Neural cell (in vitro differentiated cells): ENCODE measurements around the gene TXNDC17. TPM values are rescaled to one million over a fixed set of nuclear protein-coding genes. Genes with fewer than 3 reads are reported as not detected.

Source experiments
- H2AFZ ChIP-seq: fragments of 200-600, 300-800 bp; sonication (generic), shearing (Covaris generic); 2 replicates; pipeline ENCODE4 v1.6.0; 2014; ENCODE audit warnings: low read depth, mild to moderate bottlenecking, antibody characterized with exemption, low read length, moderate library complexity
- H3F3A ChIP-seq: fragments of 200-600 bp; shearing (Covaris generic); 2 replicates; pipeline ENCODE4 v1.6.1; 2016; ENCODE audit warnings: mild to moderate bottlenecking, moderate library complexity, mixed read lengths, antibody characterized with exemption, low read length; ENCODE audit not compliant: insufficient read depth, poor library complexity, severe bottlenecking
- H3K27ac ChIP-seq: fragments of 200-600, 300-800 bp; sonication (generic), shearing (Covaris generic); 2 replicates; pipeline ENCODE4 v1.5.1; 2014; ENCODE audit warnings: mild to moderate bottlenecking, low read length, moderate library complexity
- H3K27me3 ChIP-seq: fragments of 300-800, 200-600 bp; sonication (generic), shearing (Covaris generic); 2 replicates; pipeline ENCODE4 v1.6.0; 2014; ENCODE audit warnings: mild to moderate bottlenecking, low read depth, low read length, moderate library complexity; ENCODE audit not compliant: insufficient read depth
- H3K36me3 ChIP-seq: fragments of 300-800, 200-600 bp; sonication (generic), shearing (Covaris generic); 2 replicates; pipeline ENCODE4 v1.5.1; 2014; ENCODE audit warnings: mild to moderate bottlenecking, antibody characterized with exemption, low read length, moderate library complexity; ENCODE audit not compliant: insufficient read depth
- H3K4me2 ChIP-seq: fragments of 300-800, 200-600 bp; sonication (generic), shearing (Covaris generic); 2 replicates; pipeline ENCODE4 v1.6.0; 2014; ENCODE audit warnings: mild to moderate bottlenecking, low read length
- H3K4me3 ChIP-seq: fragments of 300-800, 200-600 bp; sonication (generic), shearing (Covaris generic); 2 replicates; pipeline ENCODE4 v1.5.1; 2014; ENCODE audit warnings: mild to moderate bottlenecking, low read length, moderate library complexity
- H3K79me2 ChIP-seq: fragments of 200-600 bp; shearing (Covaris generic); replicated peaks from 2 replicates; pipeline ENCODE4 v1.6.0; 2014; ENCODE audit warnings: mild to moderate bottlenecking, low read length, moderate library complexity; ENCODE audit not compliant: insufficient read depth
- H3K9ac ChIP-seq: fragments of 300-800, 200-600 bp; sonication (generic), shearing (Covaris generic); 2 replicates; pipeline ENCODE4 v1.6.1; 2016; ENCODE audit warnings: mild to moderate bottlenecking, low read length, mixed read lengths
- H3K9me2 ChIP-seq: fragments of 200-600 bp; shearing (Covaris generic); 2 replicates; pipeline ENCODE4 v1.6.1; 2016; ENCODE audit warnings: mild to moderate bottlenecking, low read length, mixed read lengths; ENCODE audit not compliant: insufficient read depth
- H3K9me3 ChIP-seq: fragments of 200-600, 300-800 bp; sonication (generic), shearing (Covaris generic); 2 replicates; pipeline ENCODE4 v1.6.1; 2016; ENCODE audit warnings: mild to moderate bottlenecking, mixed run types, low read length, moderate library complexity, mixed read lengths
- H4K20me1 ChIP-seq: fragments of 200-600 bp; shearing (Covaris generic); 2 replicates; pipeline ENCODE4 v1.6.1; 2016; ENCODE audit warnings: mild to moderate bottlenecking, mixed run types; ENCODE audit not compliant: insufficient read depth
- EP300 ChIP-seq: fragments of 450-650 bp; conservative IDR thresholded peaks from 2 replicates; pipeline ENCODE4 v1.6.1; 2014; ENCODE audit warnings: antibody characterized with exemption, mild to moderate bottlenecking, moderate library complexity; ENCODE audit not compliant: poor library complexity, severe bottlenecking
- EZH2 ChIP-seq: fragments of 200-600, 300-800 bp; shearing (Covaris generic), sonication (generic); IDR thresholded peaks from 2 replicates; pipeline ENCODE4 v1.6.1; 2014; ENCODE audit warnings: antibody characterized with exemption, low read length, borderline replicate concordance, mild to moderate bottlenecking; ENCODE audit not compliant: insufficient read depth, poor library complexity, severe bottlenecking
- MXI1 ChIP-seq: fragments of 450-650 bp; conservative IDR thresholded peaks from 2 replicates; pipeline ENCODE4 v1.6.1; 2014; ENCODE audit warnings: antibody characterized with exemption, mild to moderate bottlenecking; ENCODE audit not compliant: poor library complexity, severe bottlenecking
- POLR2AphosphoS5 ChIP-seq: IDR thresholded peaks from 2 replicates; pipeline ENCODE4 v1.6.1; 2012
- RAD21 ChIP-seq: fragments of 450-650 bp; conservative IDR thresholded peaks from 2 replicates; pipeline ENCODE4 v1.6.1; 2014; ENCODE audit warnings: antibody characterized with exemption, mild to moderate bottlenecking, moderate library complexity
- SMC3 ChIP-seq: fragments of 450-650 bp; conservative IDR thresholded peaks from 2 replicates; pipeline ENCODE4 v1.6.1; 2014; ENCODE audit warnings: antibody characterized with exemption, mild to moderate bottlenecking, moderate library complexity; ENCODE audit not compliant: poor library complexity
- TAF1 ChIP-seq: IDR thresholded peaks from 2 replicates; pipeline ENCODE4 v1.6.1; 2012; ENCODE audit warnings: low read depth
- polyA plus RNA-seq: library from polyadenylated mRNA; depleted of rRNA; stranded (reverse); fragments of >200 nt; gene quantifications from 2 replicates; pipeline ENCODE4 v1.2.3, GENCODE V29; 2014
- TF ChIP-seq, protein P1 (sequence below): IDR thresholded peaks from 2 replicates; pipeline ENCODE4 v1.6.1; 2012; ENCODE audit warnings: borderline replicate concordance
- TF ChIP-seq, protein P2 (sequence below): fragments of 450-650 bp; IDR thresholded peaks from 2 replicates; pipeline ENCODE4 v1.5.1; 2014; ENCODE audit warnings: antibody characterized with exemption, mild to moderate bottlenecking, moderate library complexity; ENCODE audit not compliant: poor library complexity, severe bottlenecking

Gene TXNDC17
- polyA plus RNA-seq, 1 donor from 2014 or later: 216 TPM

DNA sequence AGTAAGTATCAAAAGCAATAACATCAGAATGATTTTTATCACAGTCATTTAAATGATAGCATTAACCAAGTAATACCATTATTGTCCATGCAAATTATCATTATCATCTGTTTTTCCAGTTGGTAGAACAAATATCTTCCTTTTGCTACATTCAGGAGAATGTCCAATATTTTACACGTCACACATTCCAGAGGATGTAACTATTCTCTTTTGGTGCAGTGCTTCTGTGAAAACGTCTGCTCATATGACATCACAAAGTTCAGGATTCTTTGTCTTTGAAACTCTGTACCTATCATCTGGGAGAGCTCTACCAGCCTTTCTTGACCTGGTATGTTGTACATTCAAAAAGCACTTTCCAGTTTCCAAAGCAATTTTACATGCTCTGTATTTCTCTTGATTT, 44.3 kb upstream of the TXNDC17 start:
- H3F3A ChIP-seq: no peaks in the 10 kb centered on the region
- H3K27ac ChIP-seq: no peak overlapping the region
- no peaks in the 10 kb centered on the region for H4K20me1 ChIP-seq
- H3K4me3 ChIP-seq: no peak overlapping the region
- H3K4me2 ChIP-seq: no peak overlapping the region
- H3K79me2 ChIP-seq: no peaks in the 10 kb centered on the region
- H3K9me3 ChIP-seq: no peaks in the 10 kb centered on the region
- H3K9me2 ChIP-seq: no peaks in the 10 kb centered on the region
- H3K9ac ChIP-seq: no peak overlapping the region
- TF ChIP-seq, protein P1, sequence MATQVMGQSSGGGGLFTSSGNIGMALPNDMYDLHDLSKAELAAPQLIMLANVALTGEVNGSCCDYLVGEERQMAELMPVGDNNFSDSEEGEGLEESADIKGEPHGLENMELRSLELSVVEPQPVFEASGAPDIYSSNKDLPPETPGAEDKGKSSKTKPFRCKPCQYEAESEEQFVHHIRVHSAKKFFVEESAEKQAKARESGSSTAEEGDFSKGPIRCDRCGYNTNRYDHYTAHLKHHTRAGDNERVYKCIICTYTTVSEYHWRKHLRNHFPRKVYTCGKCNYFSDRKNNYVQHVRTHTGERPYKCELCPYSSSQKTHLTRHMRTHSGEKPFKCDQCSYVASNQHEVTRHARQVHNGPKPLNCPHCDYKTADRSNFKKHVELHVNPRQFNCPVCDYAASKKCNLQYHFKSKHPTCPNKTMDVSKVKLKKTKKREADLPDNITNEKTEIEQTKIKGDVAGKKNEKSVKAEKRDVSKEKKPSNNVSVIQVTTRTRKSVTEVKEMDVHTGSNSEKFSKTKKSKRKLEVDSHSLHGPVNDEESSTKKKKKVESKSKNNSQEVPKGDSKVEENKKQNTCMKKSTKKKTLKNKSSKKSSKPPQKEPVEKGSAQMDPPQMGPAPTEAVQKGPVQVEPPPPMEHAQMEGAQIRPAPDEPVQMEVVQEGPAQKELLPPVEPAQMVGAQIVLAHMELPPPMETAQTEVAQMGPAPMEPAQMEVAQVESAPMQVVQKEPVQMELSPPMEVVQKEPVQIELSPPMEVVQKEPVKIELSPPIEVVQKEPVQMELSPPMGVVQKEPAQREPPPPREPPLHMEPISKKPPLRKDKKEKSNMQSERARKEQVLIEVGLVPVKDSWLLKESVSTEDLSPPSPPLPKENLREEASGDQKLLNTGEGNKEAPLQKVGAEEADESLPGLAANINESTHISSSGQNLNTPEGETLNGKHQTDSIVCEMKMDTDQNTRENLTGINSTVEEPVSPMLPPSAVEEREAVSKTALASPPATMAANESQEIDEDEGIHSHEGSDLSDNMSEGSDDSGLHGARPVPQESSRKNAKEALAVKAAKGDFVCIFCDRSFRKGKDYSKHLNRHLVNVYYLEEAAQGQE: no peak
- TF ChIP-seq EZH2: no peak
- no peak for TF ChIP-seq EP300
- TF ChIP-seq, protein P2, sequence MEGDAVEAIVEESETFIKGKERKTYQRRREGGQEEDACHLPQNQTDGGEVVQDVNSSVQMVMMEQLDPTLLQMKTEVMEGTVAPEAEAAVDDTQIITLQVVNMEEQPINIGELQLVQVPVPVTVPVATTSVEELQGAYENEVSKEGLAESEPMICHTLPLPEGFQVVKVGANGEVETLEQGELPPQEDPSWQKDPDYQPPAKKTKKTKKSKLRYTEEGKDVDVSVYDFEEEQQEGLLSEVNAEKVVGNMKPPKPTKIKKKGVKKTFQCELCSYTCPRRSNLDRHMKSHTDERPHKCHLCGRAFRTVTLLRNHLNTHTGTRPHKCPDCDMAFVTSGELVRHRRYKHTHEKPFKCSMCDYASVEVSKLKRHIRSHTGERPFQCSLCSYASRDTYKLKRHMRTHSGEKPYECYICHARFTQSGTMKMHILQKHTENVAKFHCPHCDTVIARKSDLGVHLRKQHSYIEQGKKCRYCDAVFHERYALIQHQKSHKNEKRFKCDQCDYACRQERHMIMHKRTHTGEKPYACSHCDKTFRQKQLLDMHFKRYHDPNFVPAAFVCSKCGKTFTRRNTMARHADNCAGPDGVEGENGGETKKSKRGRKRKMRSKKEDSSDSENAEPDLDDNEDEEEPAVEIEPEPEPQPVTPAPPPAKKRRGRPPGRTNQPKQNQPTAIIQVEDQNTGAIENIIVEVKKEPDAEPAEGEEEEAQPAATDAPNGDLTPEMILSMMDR: no peak
- no peak for TF ChIP-seq RAD21
- TF ChIP-seq POLR2AphosphoS5: no peak
- no peak for TF ChIP-seq MXI1
- no peak for TF ChIP-seq SMC3
- no peak for TF ChIP-seq TAF1
- no peaks in the 10 kb centered on the region for H3K27me3 ChIP-seq
- no peak overlapping the region for H2AFZ ChIP-seq
- peaks cover 8% of the 10 kb centered on the region for H3K36me3 ChIP-seq

DNA sequence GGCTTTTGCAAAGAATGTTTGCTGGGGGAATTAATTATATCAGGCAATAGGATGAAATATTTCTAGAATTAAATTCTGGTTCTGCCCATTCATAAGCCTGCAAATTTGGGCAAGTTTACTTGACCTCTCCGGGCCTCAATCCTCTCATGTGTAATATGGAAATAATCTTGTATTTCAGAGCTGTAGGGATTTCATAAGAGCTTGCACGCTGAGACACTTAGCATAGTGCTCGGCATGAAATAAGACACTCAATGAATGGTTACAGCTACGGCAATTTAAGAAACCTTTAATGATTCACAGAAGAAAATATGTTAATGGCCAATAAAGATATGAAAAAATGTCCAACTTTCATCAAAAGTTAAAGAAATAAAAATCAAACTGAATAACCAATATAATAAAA, 43.9 kb upstream of the TXNDC17 start:
- H3K9ac ChIP-seq: no peak overlapping the region
- H2AFZ ChIP-seq: no peak overlapping the region
- TF ChIP-seq POLR2AphosphoS5: no peak
- no peak for TF ChIP-seq TAF1
- TF ChIP-seq, protein P2: no peak
- no peak for TF ChIP-seq RAD21
- no peak for TF ChIP-seq EP300
- TF ChIP-seq, protein P1: no peak
- TF ChIP-seq EZH2: no peak
- TF ChIP-seq SMC3: no peak
- TF ChIP-seq MXI1: no peak
- peaks cover 6% of the 10 kb centered on the region for H3K36me3 ChIP-seq
- no peak overlapping the region for H3K27ac ChIP-seq
- H3F3A ChIP-seq: no peaks in the 10 kb centered on the region
- H3K4me3 ChIP-seq: no peak overlapping the region
- H3K79me2 ChIP-seq: no peaks in the 10 kb centered on the region
- no peaks in the 10 kb centered on the region for H3K9me3 ChIP-seq
- no peaks in the 10 kb centered on the region for H3K9me2 ChIP-seq
- no peak overlapping the region for H3K4me2 ChIP-seq
- no peaks in the 10 kb centered on the region for H4K20me1 ChIP-seq
- H3K27me3 ChIP-seq: no peaks in the 10 kb centered on the region
